ENCODE measurements around the gene PPARA. TPM values are rescaled to one million over a fixed set of nuclear protein-coding genes. Genes with fewer than 3 reads are reported as not detected.

The PPARA gene
- polyA plus RNA-seq (2013, experiment 1 of 2), result 13.5 TPM
- polyA plus RNA-seq (2013, experiment 2 of 2), result 8.8 TPM

DNA sequence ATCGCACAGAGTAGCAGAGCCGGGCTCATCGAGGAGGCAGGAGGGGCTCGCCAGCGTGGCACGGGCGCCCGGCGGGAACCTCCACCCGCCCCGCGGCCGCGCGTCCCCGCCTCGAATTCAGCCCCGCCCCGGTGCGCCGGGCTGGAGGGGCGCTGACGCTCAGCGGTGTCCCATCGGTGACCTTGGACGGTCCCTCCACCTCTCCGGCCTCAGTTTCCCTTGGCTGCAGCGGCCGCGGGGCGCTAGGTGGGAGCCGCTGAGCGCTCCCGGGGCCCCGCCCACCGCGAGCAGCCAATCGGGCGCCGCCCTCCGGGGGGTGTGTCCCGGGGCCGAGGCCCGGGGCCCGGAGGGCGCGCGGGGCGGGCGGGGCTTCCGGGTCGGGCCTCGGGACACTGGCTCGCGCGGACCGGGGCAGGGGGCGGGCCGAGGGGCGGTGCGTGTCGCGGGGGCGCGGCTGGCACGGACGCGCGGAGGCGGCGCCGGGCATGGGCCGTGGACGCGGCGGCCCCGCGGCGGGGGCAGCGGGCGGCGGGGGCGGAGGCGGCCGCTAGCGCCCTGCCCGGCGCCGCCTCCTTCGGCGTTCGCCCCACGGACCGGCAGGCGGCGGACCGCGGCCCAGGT is at the start of gene PPARA:
Gene PPARA, plus strand, starts transcription at position 493 of the 621 bp plus-strand sequence. CDS start 47,858 bp downstream, outside the sequence.
- WGBS, 2 experiments (ENCODE audit: insufficient coverage in 2 of 2), result 0% methylated on average over 35 to 50 of the region's 98 CpGs
- Histone ChIP-seq H3K9me3 (ENCODE audit: control insufficient read depth, low read length) (no peaks in the 10 kb centered on the region), H3K36me3 (ENCODE audit: control insufficient read depth, insufficient read depth, low read length) (no peaks in the 10 kb centered on the region), H3K4me1 (ENCODE audit: control insufficient read depth, insufficient read depth, low read length, poor library complexity, severe bottlenecking) (no peaks in the 10 kb centered on the region), H3K27ac (ENCODE audit: low read depth, low read length, severe bottlenecking) (no peak within 1 kb of the TSS), H3K4me3 (ENCODE audit: extremely low read depth, insufficient read depth, low read length, poor library complexity, severe bottlenecking) (peak within 1 kb of the TSS; percentile 68)

DNA sequence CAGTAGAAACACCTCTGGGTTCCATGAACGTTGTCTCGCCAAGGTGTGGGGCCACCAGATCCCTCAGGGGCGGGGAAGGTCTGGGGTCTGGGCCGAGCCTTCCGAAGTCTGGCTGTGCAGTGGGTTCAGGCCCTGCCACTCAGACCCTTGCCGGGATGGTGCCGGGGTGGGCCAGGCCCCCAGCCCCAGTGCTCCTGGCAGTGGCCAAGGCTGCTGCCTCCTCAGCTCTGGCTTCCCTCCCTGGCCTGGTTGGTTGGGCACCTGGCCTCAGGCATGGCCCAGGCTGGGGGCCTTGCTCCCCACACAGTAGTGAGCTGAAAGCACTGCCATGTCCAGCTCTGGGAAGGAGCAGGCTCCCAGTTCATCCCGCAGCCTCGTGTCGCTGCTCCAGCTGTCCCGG is 48.2 kb upstream of the PPARA start:
- Histone ChIP-seq H3K36me3 (ENCODE audit: control insufficient read depth, insufficient read depth, low read length) (no peaks in the 10 kb centered on the region), H3K4me1 (ENCODE audit: control insufficient read depth, insufficient read depth, low read length, poor library complexity, severe bottlenecking) (no peaks in the 10 kb centered on the region), H3K9me3 (ENCODE audit: control insufficient read depth, low read length) (no peaks in the 10 kb centered on the region), H3K27ac (ENCODE audit: low read depth, low read length, severe bottlenecking) (no peak overlapping the region), H3K4me3 (ENCODE audit: extremely low read depth, insufficient read depth, low read length, poor library complexity, severe bottlenecking) (no peak overlapping the region)
- WGBS, 2 experiments (ENCODE audit: insufficient coverage in 2 of 2), result 85 to 89% methylated on average over 7 of the region's 11 CpGs

DNA sequence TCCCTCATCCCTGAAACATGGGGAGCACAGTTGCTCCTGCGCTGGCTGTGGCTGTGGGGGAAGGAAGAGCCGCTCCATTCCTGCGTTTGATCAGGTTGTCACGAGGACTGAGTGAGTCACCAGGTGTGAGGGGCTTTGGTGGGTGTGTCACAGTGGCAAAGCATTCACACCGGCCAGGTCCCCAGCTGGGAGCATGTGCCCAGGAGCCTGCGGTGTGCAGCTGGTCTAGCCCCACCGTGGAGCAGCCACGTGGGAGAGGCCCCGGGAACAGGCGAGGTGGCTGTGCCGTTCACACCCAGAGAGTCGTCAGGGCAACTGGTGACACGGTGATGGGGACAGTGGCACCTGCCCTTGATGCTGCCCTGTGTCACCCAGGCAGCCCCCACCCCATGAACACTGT is 47.6 kb upstream of the PPARA start:
- no peaks in the 10 kb centered on the region for H3K4me1 ChIP-seq (ENCODE audit: control insufficient read depth, insufficient read depth, low read length, poor library complexity, severe bottlenecking)
- no peaks in the 10 kb centered on the region for H3K9me3 ChIP-seq (ENCODE audit: control insufficient read depth, low read length)
- no peaks in the 10 kb centered on the region for H3K36me3 ChIP-seq (ENCODE audit: control insufficient read depth, insufficient read depth, low read length)
- 86 to 89% methylated on average over 11 to 13 of the region's 13 CpGs for WGBS, 2 experiments (ENCODE audit: insufficient coverage in 2 of 2)
- H3K4me3 ChIP-seq (ENCODE audit: extremely low read depth, insufficient read depth, low read length, poor library complexity, severe bottlenecking), result no peak overlapping the region
- H3K27ac ChIP-seq (ENCODE audit: low read depth, low read length, severe bottlenecking), result no peak overlapping the region

DNA sequence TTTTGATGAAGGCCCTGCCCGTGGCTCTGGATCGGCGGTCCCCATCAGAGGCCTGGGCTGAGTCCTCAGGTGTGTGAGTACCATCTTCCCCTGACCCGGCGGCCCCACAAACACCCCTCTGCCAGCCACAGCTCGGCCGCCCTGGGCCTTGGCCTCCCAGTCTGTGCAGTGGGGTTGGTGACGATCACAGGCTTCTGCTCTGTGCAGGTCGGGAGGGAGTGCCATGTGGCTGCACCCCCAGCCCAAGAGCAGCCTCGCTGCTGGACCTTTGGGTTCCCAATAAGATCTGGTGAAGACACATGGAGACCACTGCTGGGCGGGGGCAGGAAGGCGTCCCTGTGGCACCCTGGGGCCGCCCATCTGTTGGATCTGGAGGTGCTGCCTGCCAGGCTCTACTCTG is 47.1 kb upstream of the PPARA start:
- H3K27ac ChIP-seq (ENCODE audit: low read depth, low read length, severe bottlenecking), result no peak overlapping the region
- no peaks in the 10 kb centered on the region for H3K36me3 ChIP-seq (ENCODE audit: control insufficient read depth, insufficient read depth, low read length)
- no peaks in the 10 kb centered on the region for H3K4me1 ChIP-seq (ENCODE audit: control insufficient read depth, insufficient read depth, low read length, poor library complexity, severe bottlenecking)
- no peak overlapping the region for H3K4me3 ChIP-seq (ENCODE audit: extremely low read depth, insufficient read depth, low read length, poor library complexity, severe bottlenecking)
- 90 to 94% methylated on average over 11 to 13 of the region's 13 CpGs for WGBS, 2 experiments (ENCODE audit: insufficient coverage in 2 of 2)
- H3K9me3 ChIP-seq (ENCODE audit: control insufficient read depth, low read length), result no peaks in the 10 kb centered on the region

DNA sequence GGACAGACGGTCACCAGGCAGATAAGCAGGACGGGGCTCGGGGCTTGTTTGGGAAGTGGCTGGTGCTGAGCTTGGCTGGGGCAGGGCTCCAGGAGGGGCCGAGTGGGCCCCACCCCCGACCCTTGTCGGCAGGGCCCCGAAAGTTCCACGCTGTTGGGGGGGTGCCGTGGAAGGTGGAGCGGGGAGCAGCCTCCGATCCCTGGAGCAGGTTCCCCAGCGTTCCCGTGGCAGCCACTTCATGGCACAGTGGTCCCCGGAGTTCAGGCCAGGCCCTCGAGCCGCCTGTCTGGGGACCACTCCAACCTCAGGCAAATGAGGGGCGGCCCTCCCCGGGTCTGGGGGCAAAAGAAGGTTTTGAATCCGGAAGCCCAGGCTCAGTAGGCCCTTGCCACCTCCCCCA is 46.7 kb upstream of the PPARA start:
- Histone ChIP-seq H3K4me3 (ENCODE audit: extremely low read depth, insufficient read depth, low read length, poor library complexity, severe bottlenecking) (no peak overlapping the region), H3K27ac (ENCODE audit: low read depth, low read length, severe bottlenecking) (no peak overlapping the region), H3K36me3 (ENCODE audit: control insufficient read depth, insufficient read depth, low read length) (no peaks in the 10 kb centered on the region), H3K9me3 (ENCODE audit: control insufficient read depth, low read length) (no peaks in the 10 kb centered on the region), H3K4me1 (ENCODE audit: control insufficient read depth, insufficient read depth, low read length, poor library complexity, severe bottlenecking) (no peaks in the 10 kb centered on the region)
- 91 to 93% methylated on average over 18 to 19 of the region's 19 CpGs for WGBS, 2 experiments (ENCODE audit: insufficient coverage in 2 of 2)

DNA sequence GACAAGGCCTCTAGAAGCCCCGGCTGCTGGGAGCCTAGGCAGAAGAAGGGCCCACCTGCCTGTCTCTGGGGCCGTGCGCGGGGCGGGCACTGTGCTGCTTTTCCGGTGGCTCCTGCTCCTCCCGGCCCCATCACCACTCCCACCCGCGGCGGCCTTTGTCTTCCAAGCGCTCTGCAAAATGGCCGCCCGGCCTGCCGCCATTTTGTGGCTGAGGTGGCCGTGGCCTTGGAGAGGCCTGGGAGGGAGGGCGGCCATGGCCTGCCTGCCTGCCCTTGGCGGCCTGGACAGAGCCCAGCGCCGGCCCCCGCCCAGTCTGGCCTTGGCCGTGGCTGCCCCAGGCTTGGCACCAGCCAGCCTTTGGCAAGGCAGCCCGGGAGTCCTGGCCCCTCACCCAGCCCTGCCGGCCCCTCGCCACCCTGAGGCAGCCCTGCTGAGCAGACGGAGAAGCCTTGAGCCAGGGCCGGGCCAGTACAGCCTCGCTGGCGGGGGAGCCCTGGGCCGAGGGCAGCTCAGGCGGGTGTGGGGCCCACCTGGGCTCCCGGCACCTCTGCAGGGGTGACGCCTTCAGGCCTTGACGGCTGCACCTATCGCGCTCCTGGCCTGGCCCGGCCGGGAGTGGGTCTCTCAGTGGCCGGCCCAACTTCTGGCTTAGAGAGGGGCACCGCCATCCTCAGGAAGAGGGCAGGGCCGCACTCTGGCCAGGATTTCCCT is 46.0 kb upstream of the PPARA start:
- Histone ChIP-seq H3K36me3 (ENCODE audit: control insufficient read depth, insufficient read depth, low read length) (no peaks in the 10 kb centered on the region), H3K4me3 (ENCODE audit: extremely low read depth, insufficient read depth, low read length, poor library complexity, severe bottlenecking) (no peak overlapping the region), H3K4me1 (ENCODE audit: control insufficient read depth, insufficient read depth, low read length, poor library complexity, severe bottlenecking) (no peaks in the 10 kb centered on the region), H3K9me3 (ENCODE audit: control insufficient read depth, low read length) (no peaks in the 10 kb centered on the region), H3K27ac (ENCODE audit: low read depth, low read length, severe bottlenecking) (no peak overlapping the region)
- WGBS, 2 experiments (ENCODE audit: insufficient coverage in 2 of 2), result 96 to 97% methylated on average over 31 to 39 of the region's 40 CpGs

DNA sequence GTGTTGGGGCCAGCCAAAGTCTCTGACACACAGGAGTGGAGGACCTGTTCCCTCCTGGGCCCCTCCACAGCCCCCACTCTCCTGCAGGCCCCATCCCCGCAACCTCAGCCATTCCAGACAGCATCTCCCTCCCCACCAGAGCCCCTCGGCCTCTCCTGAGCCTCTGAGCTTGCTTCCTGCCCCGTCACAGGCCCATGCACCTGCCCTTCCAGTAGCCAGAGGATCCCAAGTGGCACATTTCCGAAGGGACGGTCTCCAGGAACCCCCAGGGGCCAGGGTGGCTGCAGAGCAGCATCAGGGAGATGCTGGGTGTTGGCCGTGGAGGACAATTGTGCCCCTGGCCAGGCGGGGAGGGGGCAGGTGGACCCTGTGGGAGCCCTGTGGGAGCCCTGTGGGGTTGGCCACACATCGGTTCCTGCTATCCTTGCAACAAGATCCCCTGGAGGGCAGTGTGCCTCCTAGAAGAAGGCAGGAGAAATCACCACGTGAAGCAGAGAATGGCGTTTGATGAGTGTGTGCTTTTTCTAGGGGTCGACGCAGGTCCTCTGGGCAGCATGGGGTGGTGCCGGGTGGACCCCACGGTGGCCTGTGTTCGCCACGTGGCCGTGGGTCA is 45.3 kb upstream of the PPARA start:
- WGBS, 2 experiments (ENCODE audit: insufficient coverage in 2 of 2), result 86 to 87% methylated on average over 17 of the region's 17 CpGs
- Histone ChIP-seq H3K4me1 (ENCODE audit: control insufficient read depth, insufficient read depth, low read length, poor library complexity, severe bottlenecking) (no peaks in the 10 kb centered on the region), H3K27ac (ENCODE audit: low read depth, low read length, severe bottlenecking) (no peak overlapping the region)

DNA sequence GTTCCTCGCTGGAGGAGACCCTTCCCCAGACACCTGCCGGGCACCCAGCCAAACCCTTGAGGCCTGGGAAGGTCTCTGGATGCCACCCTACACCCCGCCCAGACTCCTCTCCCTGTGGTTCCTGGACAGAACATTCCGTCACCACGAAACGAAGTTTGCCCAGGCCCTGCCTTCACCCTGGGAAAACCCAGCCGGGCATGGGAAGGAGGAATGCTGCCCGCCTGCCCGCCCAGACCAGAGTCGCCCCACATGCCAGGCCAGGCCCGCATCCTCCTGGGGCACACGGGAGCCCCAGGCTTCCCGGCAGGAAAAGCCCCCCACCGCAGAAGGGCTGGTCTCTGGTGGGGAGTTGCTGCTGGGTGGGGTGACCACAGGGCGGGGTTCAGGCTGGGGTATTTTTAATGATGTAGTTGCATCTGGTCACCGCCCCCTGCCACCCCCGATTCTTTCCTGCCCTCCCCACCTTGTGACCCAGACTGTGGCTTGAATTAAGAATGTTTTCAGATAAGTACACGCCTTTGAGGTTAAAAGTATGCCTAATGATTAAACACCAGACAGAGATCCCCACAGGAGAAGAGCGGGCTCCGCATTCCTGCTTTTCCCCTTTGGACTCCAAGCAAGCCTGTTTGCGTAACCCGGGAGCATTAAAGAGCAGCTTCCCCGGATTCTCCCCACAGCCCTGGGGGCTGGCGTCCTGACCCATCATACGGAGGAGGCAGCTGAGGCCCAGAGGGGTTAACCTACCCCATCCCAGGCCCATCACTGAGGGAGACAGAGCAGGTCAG is 44.6 kb upstream of the PPARA start:
- H3K9me3 ChIP-seq (ENCODE audit: control insufficient read depth, low read length), result no peaks in the 10 kb centered on the region
- 92 to 93% methylated on average over 17 to 19 of the region's 25 CpGs for WGBS, 2 experiments (ENCODE audit: insufficient coverage in 2 of 2)
- no peaks in the 10 kb centered on the region for H3K36me3 ChIP-seq (ENCODE audit: control insufficient read depth, insufficient read depth, low read length)
- H3K4me1 ChIP-seq (ENCODE audit: control insufficient read depth, insufficient read depth, low read length, poor library complexity, severe bottlenecking), result no peaks in the 10 kb centered on the region
- H3K27ac ChIP-seq (ENCODE audit: low read depth, low read length, severe bottlenecking), result no peak overlapping the region
- no peak overlapping the region for H3K4me3 ChIP-seq (ENCODE audit: extremely low read depth, insufficient read depth, low read length, poor library complexity, severe bottlenecking)

More for the DNA sequence above, 45.3 kb upstream of the PPARA start:
- Histone ChIP-seq H3K4me3 (ENCODE audit: extremely low read depth, insufficient read depth, low read length, poor library complexity, severe bottlenecking) (no peak overlapping the region), H3K9me3 (ENCODE audit: control insufficient read depth, low read length) (no peaks in the 10 kb centered on the region), H3K36me3 (ENCODE audit: control insufficient read depth, insufficient read depth, low read length) (no peaks in the 10 kb centered on the region)

DNA sequence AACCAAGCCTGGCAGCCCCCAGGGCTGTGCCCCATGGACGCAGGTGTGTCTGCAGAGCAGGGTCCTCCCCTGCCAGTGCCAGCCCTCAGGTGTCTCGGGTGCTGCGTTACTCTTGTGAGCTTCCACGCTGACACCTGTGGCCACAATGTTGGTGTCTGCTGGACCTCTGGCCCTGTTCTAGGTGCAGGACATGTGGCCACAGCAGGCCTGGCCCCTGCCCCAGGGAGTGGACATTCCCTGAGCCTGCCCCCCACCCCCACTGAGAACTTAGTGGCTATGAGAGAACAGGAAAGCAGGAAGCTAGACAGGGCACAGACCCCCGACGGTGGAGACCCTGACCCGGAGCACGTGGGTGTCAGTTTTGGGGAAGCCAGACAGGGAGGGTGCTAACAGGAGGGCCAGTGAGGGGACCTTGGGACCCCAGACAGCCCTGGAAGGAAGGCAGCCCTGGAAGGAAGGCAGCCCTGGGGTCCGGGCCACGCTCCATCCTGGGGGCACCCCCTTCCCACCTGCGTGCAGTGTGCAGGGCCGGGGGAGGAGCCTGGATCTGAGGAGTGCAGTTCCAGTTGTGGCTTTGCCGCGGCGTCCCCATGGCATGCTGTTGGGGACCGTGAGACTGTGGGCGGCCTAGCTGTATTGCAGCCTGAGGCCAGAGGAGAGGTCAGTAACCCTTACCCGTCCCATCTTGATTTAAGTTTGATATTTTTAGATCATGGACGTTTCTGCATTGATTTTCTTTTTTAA is 43.9 kb upstream of the PPARA start:
- H3K4me1 ChIP-seq (ENCODE audit: control insufficient read depth, insufficient read depth, low read length, poor library complexity, severe bottlenecking), result no peaks in the 10 kb centered on the region
- no peak overlapping the region for H3K4me3 ChIP-seq (ENCODE audit: extremely low read depth, insufficient read depth, low read length, poor library complexity, severe bottlenecking)
- H3K27ac ChIP-seq (ENCODE audit: low read depth, low read length, severe bottlenecking), result no peak overlapping the region
- H3K36me3 ChIP-seq (ENCODE audit: control insufficient read depth, insufficient read depth, low read length), result no peaks in the 10 kb centered on the region
- 91 to 97% methylated on average over 16 to 17 of the region's 19 CpGs for WGBS, 2 experiments (ENCODE audit: insufficient coverage in 2 of 2)
- no peaks in the 10 kb centered on the region for H3K9me3 ChIP-seq (ENCODE audit: control insufficient read depth, low read length)

DNA sequence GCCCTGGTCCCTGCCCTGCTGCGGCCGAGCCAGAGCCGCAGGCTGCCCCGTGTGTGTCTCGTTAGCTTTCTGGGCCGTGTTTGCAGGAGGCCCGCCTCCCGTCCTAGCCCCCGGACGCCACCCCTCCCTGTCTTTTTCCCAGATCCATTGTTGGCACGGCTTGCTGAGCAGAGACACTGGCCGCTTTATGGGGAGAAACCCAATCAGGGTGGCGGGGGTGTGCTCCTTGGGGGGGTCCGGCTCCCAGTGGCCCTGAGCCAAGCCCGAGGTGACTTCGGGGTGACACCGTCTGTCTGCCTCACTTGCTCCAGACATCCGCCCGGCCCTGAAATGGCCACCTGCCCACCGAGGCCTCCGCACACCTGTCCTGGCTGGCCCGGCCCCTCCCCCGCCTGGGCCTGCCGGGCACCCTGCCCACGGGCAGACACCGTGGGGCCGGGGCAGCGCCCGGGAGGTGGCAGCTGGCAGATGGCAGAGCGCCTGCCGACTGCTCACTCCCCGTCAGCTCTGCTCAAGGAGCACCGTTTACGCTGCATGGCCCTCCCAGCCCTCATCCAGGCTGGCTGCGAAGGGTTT is 43.1 kb upstream of the PPARA start:
- H3K27ac ChIP-seq (ENCODE audit: low read depth, low read length, severe bottlenecking), result no peak overlapping the region
- H3K4me3 ChIP-seq (ENCODE audit: extremely low read depth, insufficient read depth, low read length, poor library complexity, severe bottlenecking), result no peak overlapping the region
- no peaks in the 10 kb centered on the region for H3K9me3 ChIP-seq (ENCODE audit: control insufficient read depth, low read length)
- H3K36me3 ChIP-seq (ENCODE audit: control insufficient read depth, insufficient read depth, low read length), result no peaks in the 10 kb centered on the region
- H3K4me1 ChIP-seq (ENCODE audit: control insufficient read depth, insufficient read depth, low read length, poor library complexity, severe bottlenecking), result no peaks in the 10 kb centered on the region
- WGBS, 2 experiments (ENCODE audit: insufficient coverage in 2 of 2), result 92 to 93% methylated on average over 26 to 32 of the region's 35 CpGs
